SK-N-MC (cell line): ENCODE measurements around the gene RUNX2.

ENCODE experiments used
- DNase-seq: peaks from one replicate; pipeline ENCODE4 v3.0.0-alpha.2; 2011; ENCODE audit warnings: low read depth, low spot score
- H3K27ac ChIP-seq: fragments of 200-600 bp; sonication (generic); 2 replicates; pipeline ENCODE4 v1.5.1; 2016; ENCODE audit warnings: mixed run types
- H3K36me3 ChIP-seq: fragments of 200-600 bp; sonication (generic); 2 replicates; pipeline ENCODE4 v1.6.1; 2017; ENCODE audit warnings: antibody characterized with exemption, low read length, mixed read lengths; ENCODE audit not compliant: insufficient read depth
- H3K4me3 ChIP-seq: fragments of 200-600 bp; sonication (generic); 2 replicates; pipeline ENCODE4 v1.5.1; 2016
- H3K9ac ChIP-seq: fragments of 200-600 bp; sonication (generic); 2 replicates; pipeline ENCODE4 v1.8.0; 2017; ENCODE audit warnings: mixed run types, mixed read lengths; ENCODE audit not compliant: insufficient read length
- H3K9me3 ChIP-seq: fragments of 200-600 bp; sonication (generic); 2 replicates; pipeline ENCODE4 v1.6.1; 2017; ENCODE audit warnings: low read depth, mild to moderate bottlenecking, antibody characterized with exemption, low read length, moderate library complexity, mixed read lengths
- EZH2 ChIP-seq: fragments of 200-600 bp; sonication (generic); IDR thresholded peaks from one replicate; pipeline ENCODE4 v1.6.1; 2017; ENCODE audit warnings: antibody characterized with exemption
- FOXP2 ChIP-seq: optimal IDR thresholded peaks from 2 replicates; pipeline ENCODE3; 2011; ENCODE audit warnings: mild to moderate bottlenecking, moderate library complexity; ENCODE audit not compliant: insufficient read depth; ENCODE audit errors: extremely low read length, control extremely low read depth
- POLR2AphosphoS5 ChIP-seq: IDR thresholded peaks from 2 replicates; pipeline ENCODE4 v1.6.1; 2012; ENCODE audit warnings: mild to moderate bottlenecking, low read depth, low read length, borderline replicate concordance

Gene RUNX2

GRCh38 chr6:45651301-45651700, 323.2 kb downstream of the RUNX2 start:
- DNase-seq: no peak
- Histone ChIP-seq H3K4me3 (no peak overlapping the region), H3K36me3 (no peaks in the 10 kb centered on the region), H3K9ac (no peak overlapping the region), H3K9me3 (no peaks in the 10 kb centered on the region), H3K27ac (no peak overlapping the region)
- no peak for TF ChIP-seq EZH2
- TF ChIP-seq FOXP2: no peak
- TF ChIP-seq POLR2AphosphoS5: no peak

- H3K9ac ChIP-seq: no peak overlapping the region
- H3K9me3 ChIP-seq: no peaks in the 10 kb centered on the region
- no peak for DNase-seq
- no peak overlapping the region for H3K4me3 ChIP-seq
- H3K36me3 ChIP-seq: no peaks in the 10 kb centered on the region
- no peak overlapping the region for H3K27ac ChIP-seq
- no peak for TF ChIP-seq POLR2AphosphoS5
- TF ChIP-seq FOXP2: no peak
- no peak for TF ChIP-seq EZH2
These were observed 324.3 kb downstream of the RUNX2 start for GRCh38 chr6:45652416-45652815.

GRCh38 chr6:45653117-45653883, 325.2 kb downstream of the RUNX2 start:
- Histone ChIP-seq H3K36me3 (no peaks in the 10 kb centered on the region), H3K27ac (no peak overlapping the region), H3K4me3 (no peak overlapping the region), H3K9me3 (no peaks in the 10 kb centered on the region), H3K9ac (no peak overlapping the region)
- no peak for DNase-seq
- TF ChIP-seq POLR2AphosphoS5: no peak
- TF ChIP-seq EZH2: no peak
- no peak for TF ChIP-seq FOXP2

- TF ChIP-seq FOXP2 (no peak), POLR2AphosphoS5 (no peak), EZH2 (no peak)
- no peak overlapping the region for H3K9ac ChIP-seq
- no peaks in the 10 kb centered on the region for H3K36me3 ChIP-seq
- H3K4me3 ChIP-seq: no peak overlapping the region
- DNase-seq: no peak
- H3K27ac ChIP-seq: no peak overlapping the region
- no peaks in the 10 kb centered on the region for H3K9me3 ChIP-seq
These were observed 326.5 kb downstream of the RUNX2 start for GRCh38 chr6:45654673-45655072.

GRCh38 chr6:45655745-45656476, 327.8 kb downstream of the RUNX2 start:
- Histone ChIP-seq H3K4me3 (no peak overlapping the region), H3K36me3 (no peaks in the 10 kb centered on the region), H3K9me3 (no peaks in the 10 kb centered on the region), H3K9ac (no peak overlapping the region), H3K27ac (no peak overlapping the region)
- TF ChIP-seq FOXP2: no peak
- no peak for TF ChIP-seq EZH2
- no peak for TF ChIP-seq POLR2AphosphoS5
- DNase-seq: no peak

GRCh38 chr6:45657226-45657625, 329.1 kb downstream of the RUNX2 start:
- no peak overlapping the region for H3K27ac ChIP-seq
- no peaks in the 10 kb centered on the region for H3K36me3 ChIP-seq
- no peaks in the 10 kb centered on the region for H3K9me3 ChIP-seq
- DNase-seq: no peak
- no peak overlapping the region for H3K9ac ChIP-seq
- no peak overlapping the region for H3K4me3 ChIP-seq
- TF ChIP-seq FOXP2 (no peak), POLR2AphosphoS5 (no peak), EZH2 (no peak)

GRCh38 chr6:45658400-45658799, 330.3 kb downstream of the RUNX2 start:
- Histone ChIP-seq H3K4me3 (no peak overlapping the region), H3K27ac (no peak overlapping the region), H3K9me3 (no peaks in the 10 kb centered on the region), H3K36me3 (no peaks in the 10 kb centered on the region), H3K9ac (no peak overlapping the region)
- TF ChIP-seq POLR2AphosphoS5 (no peak), EZH2 (no peak)
- no peak for DNase-seq

GRCh38 chr6:45658958-45659357, 330.8 kb downstream of the RUNX2 start:
- no peak overlapping the region for H3K27ac ChIP-seq
- H3K9me3 ChIP-seq: no peaks in the 10 kb centered on the region
- H3K36me3 ChIP-seq: no peaks in the 10 kb centered on the region
- no peak for TF ChIP-seq EZH2
- no peak overlapping the region for H3K4me3 ChIP-seq
- no peak for DNase-seq
- H3K9ac ChIP-seq: no peak overlapping the region

- no peaks in the 10 kb centered on the region for H3K9me3 ChIP-seq
- no peak for DNase-seq
- H3K36me3 ChIP-seq: no peaks in the 10 kb centered on the region
- H3K27ac ChIP-seq: no peak overlapping the region
- H3K4me3 ChIP-seq: no peak overlapping the region
- H3K9ac ChIP-seq: no peak overlapping the region
- TF ChIP-seq FOXP2 (no peak), EZH2 (no peak), POLR2AphosphoS5 (no peak)
These were observed 333.5 kb downstream of the RUNX2 start for GRCh38 chr6:45661661-45662060.
